K562 (cell line): ENCODE data around the gene CD19. TPM values are rescaled to one million over a fixed set of nuclear protein-coding genes. Genes with fewer than 3 reads are reported as not detected.

Experiments used
- BRD9 ChIP-seq: fragments of 450-650 bp; IDR thresholded peaks from 2 replicates; pipeline ENCODE4 v1.6.1; 2018; ENCODE audit warnings: low read depth; ENCODE audit not compliant: partially characterized antibody
- EGR1 ChIP-seq: fragments of 450-650 bp; conservative IDR thresholded peaks from 2 replicates; pipeline ENCODE4 v1.6.1; 2017; ENCODE audit warnings: mild to moderate bottlenecking
- ELF1 ChIP-seq: fragments of 200-800 bp; sonication (Bioruptor generic); IDR thresholded peaks from 2 replicates; pipeline ENCODE4 v1.6.1; 2016; ENCODE audit warnings: missing genetic modification characterization, missing compliant biosample characterization
- ELF4 ChIP-seq: fragments of 450-650 bp; formaldehyde crosslinking; IDR thresholded peaks from 2 replicates; pipeline ENCODE4 v1.4.0; 2022; ENCODE audit warnings: missing genetic modification characterization
- GABPA ChIP-seq: fragments of 200-800 bp; sonication (Bioruptor generic); conservative IDR thresholded peaks from 2 replicates; pipeline ENCODE4 v1.6.1; 2016; ENCODE audit warnings: low read depth, missing genetic modification characterization, missing compliant biosample characterization
- GATAD2B ChIP-seq: fragments of 450-650 bp; IDR thresholded peaks from 2 replicates; pipeline ENCODE4 v1.6.1; 2017; ENCODE audit warnings: mild to moderate bottlenecking, borderline replicate concordance
- HNRNPH1 ChIP-seq: fragments of 200-400 bp; formaldehyde crosslinking; optimal IDR thresholded peaks from 2 replicates; pipeline ENCODE3; 2017; ENCODE audit warnings: low read depth, mild to moderate bottlenecking, low read length, moderate library complexity
- HNRNPLL ChIP-seq: fragments of 200-400 bp; formaldehyde crosslinking; IDR thresholded peaks from 2 replicates; pipeline ENCODE4 v1.6.1; 2017; ENCODE audit warnings: low read length, low read depth, mild to moderate bottlenecking; ENCODE audit not compliant: poor library complexity, severe bottlenecking
- NFYB ChIP-seq: IDR thresholded peaks from 2 replicates; pipeline ENCODE4 v1.6.1; 2011; ENCODE audit warnings: mild to moderate bottlenecking, moderate library complexity; ENCODE audit not compliant: insufficient read length; ENCODE audit errors: extremely low read depth
- SIN3B ChIP-seq: fragments of 450-650 bp; IDR thresholded peaks from 2 replicates; pipeline ENCODE4 v1.6.1; 2017; ENCODE audit warnings: low read depth, mild to moderate bottlenecking, moderate library complexity
- TEAD2 ChIP-seq: fragments of 450-650 bp; IDR thresholded peaks from 2 replicates; pipeline ENCODE4 v1.6.1; 2016; ENCODE audit warnings: missing genetic modification characterization, control low read depth, missing compliant biosample characterization
- TEAD4 ChIP-seq, 2 experiments: sonication (generic) in 1 of 2; formaldehyde crosslinking in 1 of 2; IDR thresholded peaks; 2 replicates each; pipeline versions ENCODE4 v1.6.1 to v1.8.0; 2012 to 2022; ENCODE audit warnings: borderline replicate concordance in 1 of 2, inconsistent platforms in 1 of 2, low read length in 1 of 2, mild to moderate bottlenecking in 1 of 2, missing genetic modification reagents in 1 of 2
- XRCC3 ChIP-seq: fragments of 450-650 bp; IDR thresholded peaks from 2 replicates; pipeline ENCODE4 v1.6.1; 2017; ENCODE audit warnings: mild to moderate bottlenecking, moderate library complexity
- polyA plus RNA-seq, 8 experiments: library from polyadenylated mRNA; depleted of rRNA in 4 of 8; stranded (reverse) in 5 of 8; unstranded in 3 of 8; fragments of >200 nt; fragmentation: Nextera tagmentation in 2 of 8; fragmentation: Illumina TruSeq in 1 of 8; extraction: Ambion mirVana in 2 of 8; extraction: Trizol in 1 of 8; gene quantifications; 2 replicates each; pipeline versions ENCODE4 v1.2.1 to v1.2.3, GENCODE V29; 2011 to 2014; ENCODE audit warnings: inconsistent platforms in 1 of 8, missing spikeins in 1 of 8
- total RNA-seq, 7 experiments: library from RNA; depleted of rRNA in 6 of 7; stranded (reverse); fragments of >200 nt in 6 of 7; fragmentation: Illumina TruSeq in 2 of 7; extraction: Trizol in 2 of 7; gene quantifications; 2 replicates each; pipeline versions ENCODE4 v1.2.1 to v1.2.3, GENCODE V29; 2011 to 2021; ENCODE audit warnings: low replicate concordance in 1 of 7
- TF ChIP-seq, protein P1 (sequence below): fragments of 450-650 bp; IDR thresholded peaks from 2 replicates; pipeline ENCODE4 v1.7.0; 2016; ENCODE audit warnings: borderline replicate concordance
- TF ChIP-seq, protein P2 (sequence below): sonication (generic); formaldehyde crosslinking; IDR thresholded peaks from 2 replicates; pipeline ENCODE4 v1.9.0; 2022; ENCODE audit warnings: mild to moderate bottlenecking, missing genetic modification reagents
- TF ChIP-seq, protein P3 (sequence below): sonication (generic); formaldehyde crosslinking; IDR thresholded peaks from 2 replicates; pipeline ENCODE4 v1.8.1; 2023; ENCODE audit warnings: mild to moderate bottlenecking, missing genetic modification reagents
- TF ChIP-seq, protein P4 (sequence below): fragments of 250-450 bp; sonication (Bioruptor Pico); IDR thresholded peaks from 2 replicates; pipeline ENCODE4 v1.5.0; 2021

Gene CD19
- total and polyA plus RNA-seq, 9 of the 15 experiments (the other 6 are each of a cell fraction or from before 2014, with no cell fraction given), result 0.27 to 3.7 (median 2.0) TPM; not detected in 1

DNA sequence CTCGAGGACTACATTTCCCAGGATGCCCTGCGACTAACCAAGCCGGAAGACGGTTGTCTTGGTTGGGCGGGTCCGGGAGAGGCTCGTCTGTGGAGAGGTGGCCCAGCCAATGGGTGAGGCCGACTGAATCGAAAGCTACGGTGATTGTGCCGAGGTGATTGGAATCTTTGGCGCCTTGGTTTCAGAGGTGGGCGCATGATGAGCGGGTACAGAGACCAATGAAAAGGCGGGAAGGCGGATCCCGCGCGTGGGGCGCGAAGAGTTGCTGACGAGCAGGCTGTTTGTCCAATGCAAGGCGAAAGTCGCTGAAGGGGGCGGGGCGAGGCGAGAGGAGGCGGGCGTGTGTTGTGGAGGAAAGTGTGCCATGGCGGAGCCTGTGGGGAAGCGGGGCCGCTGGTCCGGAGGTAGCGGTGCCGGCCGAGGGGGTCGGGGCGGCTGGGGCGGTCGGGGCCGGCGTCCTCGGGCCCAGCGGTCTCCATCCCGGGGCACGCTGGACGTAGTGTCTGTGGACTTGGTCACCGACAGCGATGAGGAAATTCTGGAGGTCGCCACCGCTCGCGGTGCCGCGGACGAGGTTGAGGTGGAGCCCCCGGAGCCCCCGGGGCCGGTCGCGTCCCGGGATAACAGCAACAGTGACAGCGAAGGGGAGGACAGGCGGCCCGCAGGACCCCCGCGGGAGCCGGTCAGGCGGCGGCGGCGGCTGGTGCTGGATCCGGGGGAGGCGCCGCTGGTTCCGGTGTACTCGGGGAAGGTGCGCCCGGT lies 19.1 kb downstream of the CD19 start, which contains the start of gene NFATC2IP (continued):
- TF ChIP-seq ELF1 (tag) (peak; percentile 97), GABPA (tag) (peak; percentile 94), TEAD4 (IDR thresholded peaks at IDR 0.05; ENCODE audit: low read length) (0 out of 2 replicates have a peak, but pooled peaks have one; percentile 1), TEAD4 (CRISPR knock-in tag; IDR thresholded peaks at IDR 0.05; ENCODE audit: borderline replicate concordance) (no peak), XRCC3 (no peak), NFYB (peak; percentile 88), BRD9 (no peak), HNRNPLL (no peak), GATAD2B (no peak), SIN3B (no peak), EGR1 (peak; percentile 94), ELF4 (CRISPR knock-in tag) (no peak), TEAD2 (tag) (no peak), HNRNPH1 (no peak)
- TF ChIP-seq, protein P1, sequence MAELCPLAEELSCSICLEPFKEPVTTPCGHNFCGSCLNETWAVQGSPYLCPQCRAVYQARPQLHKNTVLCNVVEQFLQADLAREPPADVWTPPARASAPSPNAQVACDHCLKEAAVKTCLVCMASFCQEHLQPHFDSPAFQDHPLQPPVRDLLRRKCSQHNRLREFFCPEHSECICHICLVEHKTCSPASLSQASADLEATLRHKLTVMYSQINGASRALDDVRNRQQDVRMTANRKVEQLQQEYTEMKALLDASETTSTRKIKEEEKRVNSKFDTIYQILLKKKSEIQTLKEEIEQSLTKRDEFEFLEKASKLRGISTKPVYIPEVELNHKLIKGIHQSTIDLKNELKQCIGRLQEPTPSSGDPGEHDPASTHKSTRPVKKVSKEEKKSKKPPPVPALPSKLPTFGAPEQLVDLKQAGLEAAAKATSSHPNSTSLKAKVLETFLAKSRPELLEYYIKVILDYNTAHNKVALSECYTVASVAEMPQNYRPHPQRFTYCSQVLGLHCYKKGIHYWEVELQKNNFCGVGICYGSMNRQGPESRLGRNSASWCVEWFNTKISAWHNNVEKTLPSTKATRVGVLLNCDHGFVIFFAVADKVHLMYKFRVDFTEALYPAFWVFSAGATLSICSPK, result no peak
- TF ChIP-seq, protein P2, sequence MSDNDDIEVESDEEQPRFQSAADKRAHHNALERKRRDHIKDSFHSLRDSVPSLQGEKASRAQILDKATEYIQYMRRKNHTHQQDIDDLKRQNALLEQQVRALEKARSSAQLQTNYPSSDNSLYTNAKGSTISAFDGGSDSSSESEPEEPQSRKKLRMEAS (CRISPR knock-in tag), result no peak; the same call in none of the 2 replicates
- TF ChIP-seq, protein P3, sequence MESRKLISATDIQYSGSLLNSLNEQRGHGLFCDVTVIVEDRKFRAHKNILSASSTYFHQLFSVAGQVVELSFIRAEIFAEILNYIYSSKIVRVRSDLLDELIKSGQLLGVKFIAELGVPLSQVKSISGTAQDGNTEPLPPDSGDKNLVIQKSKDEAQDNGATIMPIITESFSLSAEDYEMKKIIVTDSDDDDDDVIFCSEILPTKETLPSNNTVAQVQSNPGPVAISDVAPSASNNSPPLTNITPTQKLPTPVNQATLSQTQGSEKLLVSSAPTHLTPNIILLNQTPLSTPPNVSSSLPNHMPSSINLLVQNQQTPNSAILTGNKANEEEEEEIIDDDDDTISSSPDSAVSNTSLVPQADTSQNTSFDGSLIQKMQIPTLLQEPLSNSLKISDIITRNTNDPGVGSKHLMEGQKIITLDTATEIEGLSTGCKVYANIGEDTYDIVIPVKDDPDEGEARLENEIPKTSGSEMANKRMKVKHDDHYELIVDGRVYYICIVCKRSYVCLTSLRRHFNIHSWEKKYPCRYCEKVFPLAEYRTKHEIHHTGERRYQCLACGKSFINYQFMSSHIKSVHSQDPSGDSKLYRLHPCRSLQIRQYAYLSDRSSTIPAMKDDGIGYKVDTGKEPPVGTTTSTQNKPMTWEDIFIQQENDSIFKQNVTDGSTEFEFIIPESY (CRISPR knock-in tag), result no peak
- TF ChIP-seq, protein P4, sequence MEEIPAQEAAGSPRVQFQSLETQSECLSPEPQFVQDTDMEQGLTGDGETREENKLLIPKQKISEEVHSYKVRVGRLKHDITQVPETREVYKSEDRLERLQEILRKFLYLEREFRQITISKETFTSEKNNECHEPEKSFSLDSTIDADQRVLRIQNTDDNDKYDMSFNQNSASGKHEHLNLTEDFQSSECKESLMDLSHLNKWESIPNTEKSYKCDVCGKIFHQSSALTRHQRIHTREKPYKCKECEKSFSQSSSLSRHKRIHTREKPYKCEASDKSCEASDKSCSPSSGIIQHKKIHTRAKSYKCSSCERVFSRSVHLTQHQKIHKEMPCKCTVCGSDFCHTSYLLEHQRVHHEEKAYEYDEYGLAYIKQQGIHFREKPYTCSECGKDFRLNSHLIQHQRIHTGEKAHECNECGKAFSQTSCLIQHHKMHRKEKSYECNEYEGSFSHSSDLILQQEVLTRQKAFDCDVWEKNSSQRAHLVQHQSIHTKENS (CRISPR knock-in tag), result no peak
